ENCODE results near the gene KRTAP12-2.
"Not testable (repeated sequence)": the region's sequence is repeated elsewhere in the genome, so short reads cannot be mapped to it uniquely, and the experiment has no call there.

KRTAP12-2 gene

GRCh38 chr21:44702111-44702972 lies 35.6 kb upstream of the KRTAP12-2 start:
- DNase-seq (ENCODE audit: low read depth in 2 of 2): no peak

GRCh38 chr21:44701541-44701940 lies 34.8 kb upstream of the KRTAP12-2 start:
- no peak for DNase-seq (ENCODE audit: low read depth in 2 of 2)

- DNase-seq (ENCODE audit: low read depth in 2 of 2): no peak
Measured at GRCh38 chr21:44701023-44701400, 34.3 kb upstream of the KRTAP12-2 start.

- no peak for DNase-seq (ENCODE audit: low read depth in 2 of 2)
Measured at GRCh38 chr21:44700101-44701022, 33.6 kb upstream of the KRTAP12-2 start.

GRCh38 chr21:44699502-44700001 lies 32.8 kb upstream of the KRTAP12-2 start:
- no peak for DNase-seq (ENCODE audit: low read depth in 2 of 2)

GRCh38 chr21:44697811-44698734 lies 31.3 kb upstream of the KRTAP12-2 start:
- DNase-seq (ENCODE audit: low read depth in 2 of 2): no peak

GRCh38 chr21:44697172-44697810 lies 30.6 kb upstream of the KRTAP12-2 start, which contains the start of gene KRTAP10-12:
Gene KRTAP10-12, plus strand, starts transcription at chr21:44697172. Its CDS starts 30 bp downstream, at chr21:44697202.
- not testable (repeated sequence) for DNase-seq (ENCODE audit: low read depth in 2 of 2)

- no peak for DNase-seq (ENCODE audit: low read depth in 2 of 2)
Measured at GRCh38 chr21:44696572-44696971, 29.8 kb upstream of the KRTAP12-2 start.

- no peak for DNase-seq (ENCODE audit: low read depth in 2 of 2)
Measured at GRCh38 chr21:44695641-44696040, 28.9 kb upstream of the KRTAP12-2 start.

- no peak for DNase-seq (ENCODE audit: low read depth in 2 of 2)
Measured at GRCh38 chr21:44695184-44695583, 28.5 kb upstream of the KRTAP12-2 start.

GRCh38 chr21:44694776-44695175 lies 28.0 kb upstream of the KRTAP12-2 start:
- DNase-seq (ENCODE audit: low read depth in 2 of 2): no peak

- no peak for DNase-seq (ENCODE audit: low read depth in 2 of 2)
Measured at GRCh38 chr21:44692798-44693512, 26.2 kb upstream of the KRTAP12-2 start.

GRCh38 chr21:44691686-44692085 lies 25.0 kb upstream of the KRTAP12-2 start:
- no peak for DNase-seq (ENCODE audit: low read depth in 2 of 2)

GRCh38 chr21:44689740-44690139 lies 23.0 kb upstream of the KRTAP12-2 start:
- not testable (repeated sequence) for DNase-seq (ENCODE audit: low read depth in 2 of 2)

- DNase-seq (ENCODE audit: low read depth in 2 of 2): no peak
Measured at GRCh38 chr21:44687671-44688070, 20.9 kb upstream of the KRTAP12-2 start.

- no peak for DNase-seq (ENCODE audit: low read depth in 2 of 2)
Measured at GRCh38 chr21:44686843-44687561, 20.3 kb upstream of the KRTAP12-2 start.

- DNase-seq (ENCODE audit: low read depth in 2 of 2): no peak
Measured at GRCh38 chr21:44686000-44686781, 19.5 kb upstream of the KRTAP12-2 start.

- not testable (repeated sequence) for DNase-seq (ENCODE audit: low read depth in 2 of 2)
Measured at GRCh38 chr21:44685050-44685449, 18.3 kb upstream of the KRTAP12-2 start.

- DNase-seq (ENCODE audit: low read depth in 2 of 2): no peak
Measured at GRCh38 chr21:44684483-44684882, 17.8 kb upstream of the KRTAP12-2 start.
